GM21515 (cell line): ENCODE results near the gene COL7A1.
"Not testable (repeated sequence)": the region's sequence is repeated elsewhere in the genome, so short reads cannot be mapped to it uniquely, and the experiment has no call there.

Experiments used
- ATAC-seq: cut with Tn5 transposase; IDR thresholded peaks from one replicate; pipeline ENCODE4 v1.9.1; 2021; ENCODE audit not compliant: unreplicated experiment

COL7A1 gene

DNA sequence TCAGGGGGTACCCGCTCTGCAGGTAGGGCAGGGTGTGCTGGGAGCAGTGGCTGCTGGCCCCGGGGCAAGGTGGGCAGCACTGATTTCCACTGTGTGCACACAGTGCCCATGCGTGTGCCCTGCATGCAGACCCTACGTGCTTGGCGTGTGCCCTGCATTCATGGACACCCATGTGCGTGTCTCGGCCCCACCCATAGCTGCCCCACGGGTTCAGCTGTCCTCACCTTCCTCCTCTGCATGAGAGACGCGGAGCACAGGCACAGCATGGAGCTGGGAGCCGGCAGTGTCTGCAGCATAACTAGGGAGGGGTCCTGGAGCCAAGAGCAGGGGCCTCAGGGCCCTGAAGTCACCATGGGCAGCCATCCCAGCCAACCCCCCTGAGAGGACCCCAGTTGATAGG is 29.9 kb downstream of the COL7A1 start:
- ATAC-seq = no peak

DNA sequence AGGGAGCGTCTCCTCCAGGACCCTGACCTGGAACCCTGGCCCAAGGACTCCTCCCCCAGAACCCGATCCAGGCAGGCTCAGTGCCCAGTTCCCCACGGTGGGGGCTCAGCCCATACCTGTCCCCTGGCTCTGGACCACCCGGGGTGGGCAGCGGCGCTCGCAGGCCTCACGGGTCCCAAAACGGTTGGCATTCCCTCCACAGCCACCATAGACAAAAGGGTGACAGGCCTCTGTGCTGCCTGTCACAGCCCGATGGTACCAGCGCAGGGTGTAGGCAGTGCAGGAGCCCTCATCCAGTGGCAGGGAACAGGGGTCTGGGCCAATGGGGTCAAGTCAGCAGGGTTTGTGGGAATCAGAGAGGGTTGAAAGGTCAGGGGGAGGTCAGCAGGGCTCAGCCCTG is 30.5 kb downstream of the COL7A1 start:
- ATAC-seq = no peak

DNA sequence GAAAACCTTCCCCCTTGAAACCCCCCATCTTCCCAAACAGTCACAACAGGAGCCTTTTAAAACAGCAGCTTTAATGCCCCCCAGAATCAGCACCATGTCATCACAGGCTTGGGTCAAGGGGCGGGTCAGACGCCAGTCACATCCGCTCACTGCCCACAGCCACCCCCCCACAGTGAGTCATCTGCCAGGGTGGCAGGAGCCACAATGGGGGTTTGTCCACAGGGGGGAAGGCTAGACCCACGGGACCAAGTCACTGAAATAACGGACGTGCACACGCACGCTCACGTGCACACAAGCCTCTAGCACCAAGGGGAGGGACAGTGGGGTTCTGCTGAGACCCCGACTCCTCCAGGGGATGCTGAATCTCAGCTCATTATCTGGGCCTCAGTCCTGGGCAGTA is 31.1 kb downstream of the COL7A1 start:
- no peak for ATAC-seq

DNA sequence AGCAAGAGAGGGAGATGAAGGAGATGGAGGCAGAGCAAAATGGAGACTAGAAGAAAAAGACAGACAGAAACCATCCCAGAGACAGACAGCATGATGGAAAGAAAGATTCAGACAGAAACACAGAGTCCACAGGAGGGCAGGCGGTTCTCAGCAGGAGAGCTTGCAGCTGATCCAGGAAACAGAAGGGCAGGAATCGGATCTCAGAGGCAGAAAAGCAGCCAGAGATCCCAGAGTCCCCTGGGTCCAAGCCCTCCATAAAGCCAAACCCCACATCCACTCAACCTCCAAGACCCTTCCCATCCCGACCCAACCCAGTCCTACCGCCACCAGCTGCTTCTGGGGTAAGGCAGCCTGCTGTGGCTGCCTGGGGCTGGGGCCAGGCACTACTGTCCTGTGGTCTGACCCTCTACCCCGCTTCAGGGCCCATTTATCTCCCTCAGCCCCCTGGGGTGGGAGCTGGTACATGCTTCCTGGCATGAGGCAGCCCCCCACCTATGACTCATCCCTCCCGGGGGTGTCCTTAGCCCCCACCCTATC is 31.7 kb downstream of the COL7A1 start, which contains the start of gene UCN2:
Gene UCN2 (minus strand): TSS at position 400 of the 537 bp plus-strand sequence. CDS start 657 bp downstream, outside the sequence.
- no peak for ATAC-seq

DNA sequence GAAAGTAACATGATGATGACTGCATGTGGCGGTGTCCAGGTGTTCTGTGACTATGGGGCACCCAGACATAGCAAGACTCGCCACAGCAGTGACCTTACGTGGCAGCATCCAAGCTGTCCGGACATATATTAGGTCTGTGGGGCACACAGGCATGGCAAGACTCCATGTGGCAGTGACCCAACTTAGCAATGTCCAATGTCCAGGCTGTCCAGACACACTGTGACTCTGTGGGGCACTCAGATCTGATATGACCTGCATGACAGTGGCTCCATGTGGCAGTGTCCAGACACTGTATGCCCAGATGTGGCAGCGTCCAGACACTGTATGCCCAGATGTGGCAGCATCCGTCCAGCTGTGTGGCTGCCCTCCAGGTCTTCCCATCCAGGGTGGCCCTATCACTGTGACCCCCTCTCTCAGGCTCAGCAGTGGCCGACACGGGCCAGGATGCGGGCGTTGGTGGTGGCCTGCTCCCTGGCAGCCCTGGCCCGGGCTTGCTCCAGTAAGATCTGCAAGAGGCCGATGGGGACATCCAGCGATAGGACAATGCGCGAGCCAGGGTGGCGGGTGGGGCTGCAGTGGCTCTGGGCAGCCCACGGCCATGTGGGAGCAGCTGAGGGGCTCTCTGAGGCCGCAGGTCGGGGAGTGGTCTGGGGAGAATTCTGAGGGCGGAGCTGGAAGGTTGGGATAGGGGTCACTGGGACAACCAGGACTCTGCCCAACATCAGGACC is 32.6 kb downstream of the COL7A1 start:
- ATAC-seq = no peak

DNA sequence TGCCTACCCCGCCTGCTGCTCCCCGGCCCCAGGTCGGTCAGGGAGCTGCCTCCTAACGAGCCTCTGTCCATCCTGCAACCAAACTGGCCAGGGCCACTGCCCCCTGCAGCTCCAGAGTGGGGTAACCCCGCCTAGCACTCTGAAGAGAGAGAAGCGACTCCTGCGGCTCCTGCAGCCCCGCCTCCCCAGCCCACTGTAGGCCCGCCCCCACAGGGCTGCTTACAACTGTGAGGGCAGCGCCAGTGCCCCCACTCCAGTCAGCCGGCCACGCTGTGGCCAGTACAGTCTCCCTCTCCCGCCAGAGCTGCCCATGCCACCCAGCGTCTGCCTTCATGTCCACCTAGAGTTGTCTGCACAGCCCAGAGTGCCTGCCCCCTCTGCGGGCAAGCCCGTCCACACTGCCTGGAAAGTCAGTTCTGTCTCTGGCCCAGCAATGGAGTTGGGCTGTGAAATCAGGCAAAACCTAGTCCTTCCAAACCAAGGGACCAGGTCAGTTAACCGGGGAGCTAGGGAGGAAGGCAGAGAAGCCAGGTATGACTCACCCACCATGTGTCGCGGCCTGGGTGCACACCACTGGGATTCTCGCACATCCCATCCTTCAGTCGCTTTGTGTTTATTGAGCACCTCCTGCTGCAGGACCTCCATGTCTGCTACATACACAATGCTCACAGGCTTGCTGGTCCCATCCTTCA is 33.9 kb downstream of the COL7A1 start:
- ATAC-seq = no peak

DNA sequence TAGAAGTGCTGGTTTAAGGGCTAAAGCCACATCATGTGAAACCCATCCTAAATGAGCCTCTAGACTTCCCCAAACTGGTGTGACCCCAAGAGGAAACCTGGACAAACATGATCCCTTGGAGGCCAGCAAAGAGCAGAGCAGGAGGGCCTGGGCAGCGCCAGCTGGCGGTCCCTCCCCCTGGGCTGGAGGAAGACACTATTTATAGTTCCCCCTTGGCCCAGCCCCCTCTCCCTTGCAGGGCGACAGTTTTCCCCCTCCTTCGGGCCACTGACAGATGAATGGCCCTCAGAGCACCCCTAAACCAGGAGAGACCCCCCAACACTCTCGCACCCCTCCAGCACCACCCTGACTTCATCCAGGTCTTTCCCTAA is 34.5 kb downstream of the COL7A1 start:
- no peak for ATAC-seq

DNA sequence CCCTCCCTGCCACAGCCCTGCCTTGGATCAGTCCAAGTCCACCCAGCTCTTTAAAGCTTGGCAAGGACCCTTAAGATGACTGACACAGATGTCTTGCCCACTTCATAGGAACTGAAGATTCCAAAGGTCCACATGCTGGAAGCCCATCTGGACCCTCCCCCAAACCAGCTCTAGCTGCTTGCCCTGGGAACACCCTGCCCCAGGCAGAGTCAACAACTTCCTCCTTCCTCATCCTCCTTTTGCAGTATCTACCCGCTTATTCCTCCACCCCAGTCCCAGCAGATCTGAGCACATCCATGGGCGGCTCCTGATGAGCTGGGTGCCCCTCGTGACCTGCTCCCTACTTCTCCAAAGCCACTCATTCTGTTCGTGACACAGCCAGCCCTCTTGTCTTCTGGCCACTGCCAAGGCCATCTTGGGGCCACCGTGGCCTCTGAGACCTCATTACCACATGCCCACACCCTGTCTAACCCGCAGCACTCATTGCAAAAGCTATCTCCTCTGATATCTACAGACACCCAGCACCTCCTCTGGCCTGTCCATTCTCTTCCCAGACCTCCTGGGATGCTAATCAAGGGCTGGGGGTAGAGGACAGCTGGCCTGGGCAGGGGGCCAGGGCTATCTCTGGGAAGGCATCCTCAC is 36.5 kb downstream of the COL7A1 start:
- no peak for ATAC-seq

DNA sequence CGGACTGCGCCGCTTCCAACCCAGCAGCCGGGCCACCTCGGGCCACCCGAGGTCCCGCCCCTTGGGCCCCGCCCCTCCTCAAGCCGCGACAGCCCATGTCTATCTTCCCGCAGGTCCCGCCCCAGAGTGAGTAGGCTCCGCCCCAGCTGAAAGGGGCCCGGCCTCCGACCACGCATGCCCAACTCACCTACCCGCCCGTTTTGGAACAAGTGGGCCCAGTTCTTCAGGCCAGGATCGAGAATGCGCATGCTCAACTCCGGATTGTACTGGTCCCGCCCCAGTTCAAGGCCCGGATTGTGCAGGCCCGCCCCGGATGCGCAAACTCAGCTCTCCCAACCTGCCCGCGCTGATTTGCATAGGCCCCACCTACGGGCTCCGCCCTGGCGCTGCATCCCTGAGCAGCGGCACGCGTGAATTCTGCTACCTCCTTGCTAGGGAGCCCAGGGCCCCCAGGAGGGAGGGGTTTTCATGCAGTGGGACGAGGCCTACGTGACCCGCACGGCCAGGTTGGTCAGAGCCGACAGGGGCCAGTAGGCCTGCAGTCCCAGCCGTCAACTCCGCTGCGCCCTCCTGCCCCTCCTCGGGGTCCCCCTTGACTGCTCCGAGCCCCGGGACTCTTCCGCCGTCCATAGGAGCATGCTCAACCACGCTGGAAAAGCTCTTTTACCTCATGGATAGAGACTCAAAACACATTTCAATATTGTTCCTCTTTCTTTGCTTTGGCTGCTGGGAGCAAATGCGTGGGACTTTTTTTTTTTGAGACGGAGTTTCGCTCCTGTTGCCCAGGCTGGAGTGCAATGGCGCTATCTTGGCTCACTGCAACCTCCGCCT is 38.1 kb downstream of the COL7A1 start, which contains the start of gene PFKFB4:
Gene PFKFB4 (minus strand): TSS at position 8 of the 831 bp plus-strand sequence. CDS start 26 bp downstream, outside the sequence.
- peak; percentile 81 for ATAC-seq

DNA sequence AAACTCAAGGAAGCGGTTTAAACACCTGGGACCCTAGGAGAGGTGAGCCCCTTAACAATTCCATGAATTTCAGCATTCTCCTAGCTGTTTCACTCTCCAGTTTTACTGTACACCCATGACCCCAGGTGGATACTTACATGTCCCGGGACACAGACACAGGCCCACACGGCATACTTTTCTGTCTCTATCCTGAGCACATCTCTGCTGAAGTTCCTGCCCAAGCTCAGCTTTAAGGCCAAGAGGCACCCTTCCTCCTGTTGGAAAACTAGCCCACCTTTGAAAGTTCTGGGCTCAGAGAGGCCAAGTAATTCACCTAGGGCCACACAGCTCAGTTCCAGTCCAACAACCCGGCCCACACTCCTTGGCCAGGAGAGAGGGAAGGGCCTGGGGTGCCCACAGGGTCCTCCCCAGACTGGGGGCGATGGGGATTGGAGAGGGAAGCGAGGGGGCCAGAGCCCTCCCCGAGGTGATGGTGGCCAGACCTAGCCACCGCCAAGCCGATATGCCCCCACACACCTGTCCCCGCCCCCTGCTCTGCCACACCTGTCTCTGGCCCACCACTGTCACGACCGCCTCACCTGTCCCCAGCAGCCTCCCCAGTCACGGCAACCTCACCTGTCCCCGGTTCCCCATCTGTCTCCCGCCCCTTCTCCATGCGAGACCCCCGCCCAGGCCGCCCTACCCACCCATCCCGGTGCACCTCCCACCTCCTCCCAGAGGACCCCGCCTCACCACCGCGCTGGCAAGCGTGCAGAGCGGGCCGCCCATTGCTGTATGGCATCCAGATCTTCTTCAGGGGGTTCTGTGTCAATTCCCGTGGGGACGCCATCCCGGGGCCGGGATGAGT is 39.0 kb downstream of the COL7A1 start:
- no peak for ATAC-seq

DNA sequence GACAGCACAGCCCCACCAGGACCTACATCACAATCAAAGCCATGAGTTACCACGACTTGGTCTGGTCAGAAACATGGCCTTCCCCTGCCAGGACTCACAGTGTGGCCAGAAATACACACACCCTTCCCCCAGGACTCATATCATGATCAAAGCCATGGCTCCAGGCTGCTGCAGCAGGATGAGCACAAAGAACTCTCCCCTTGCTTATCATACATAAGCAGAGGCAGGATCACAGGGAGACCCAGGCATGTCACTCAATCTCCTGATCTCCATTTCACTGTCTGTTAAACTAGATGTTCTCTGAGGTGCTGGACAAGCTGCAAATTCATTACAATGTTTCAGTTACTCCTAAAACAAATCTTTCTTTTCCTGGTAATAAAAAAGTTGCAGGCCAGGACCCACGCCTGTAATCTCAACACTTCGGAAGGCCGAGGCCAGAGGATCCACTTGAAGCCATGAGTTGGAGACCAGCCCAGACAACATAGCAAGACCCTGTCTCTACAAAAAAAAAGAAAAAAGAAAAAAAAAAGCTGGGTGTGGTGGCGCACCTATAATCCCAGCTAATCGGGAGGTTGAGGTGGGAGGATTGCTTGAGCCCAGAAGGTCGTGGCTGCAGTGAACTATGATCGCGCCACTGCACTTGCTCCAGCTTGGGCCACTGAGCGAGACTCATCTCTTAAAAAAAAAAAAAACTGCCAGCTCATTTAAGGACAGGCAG is 39.7 kb downstream of the COL7A1 start:
- no peak for ATAC-seq

DNA sequence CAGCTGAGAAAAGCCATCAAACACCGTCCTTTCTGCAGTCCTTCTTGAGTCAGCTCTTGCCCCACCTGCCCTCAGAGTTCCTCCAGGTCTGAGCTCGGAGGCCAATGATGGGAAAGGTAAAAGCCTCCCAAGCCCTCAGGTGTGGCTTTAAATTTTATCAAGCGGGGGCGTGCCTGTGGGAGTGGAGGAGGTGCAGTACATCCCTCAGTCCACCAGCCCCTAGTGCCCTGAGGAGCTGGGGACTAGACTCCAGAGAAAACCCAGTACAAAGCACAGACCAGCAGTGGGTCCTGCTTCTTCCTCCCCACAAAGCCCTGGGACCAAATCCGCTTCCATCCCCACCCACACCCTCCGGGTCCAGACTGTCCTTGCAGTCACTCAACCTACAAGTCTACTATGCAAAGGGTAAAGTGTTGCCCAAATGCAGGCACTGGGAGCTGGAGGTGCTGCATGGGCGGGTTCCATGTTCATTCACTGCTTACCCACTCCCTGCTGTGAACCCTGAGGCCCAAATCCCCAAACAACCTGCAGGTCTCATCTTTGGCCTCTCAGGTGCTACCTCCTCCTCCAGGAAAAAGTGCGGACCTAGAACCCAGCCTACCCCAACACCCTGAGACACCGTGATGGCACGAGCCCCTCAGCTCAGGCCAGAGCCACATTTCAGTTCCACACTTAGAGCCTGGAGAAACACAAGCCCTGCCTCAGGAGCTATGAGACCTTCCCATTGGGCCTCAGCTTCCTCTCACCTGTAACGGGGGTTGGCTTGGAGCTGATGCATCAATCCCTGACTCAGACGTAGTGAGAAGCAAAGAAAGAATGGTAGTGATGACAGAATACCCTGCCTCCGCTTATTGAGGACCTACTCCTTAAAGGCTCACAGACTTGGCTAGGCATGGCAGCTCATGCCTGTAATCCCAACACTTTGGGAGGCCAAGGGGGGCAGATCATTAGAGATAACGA is 41.0 kb downstream of the COL7A1 start:
- ATAC-seq = no peak

DNA sequence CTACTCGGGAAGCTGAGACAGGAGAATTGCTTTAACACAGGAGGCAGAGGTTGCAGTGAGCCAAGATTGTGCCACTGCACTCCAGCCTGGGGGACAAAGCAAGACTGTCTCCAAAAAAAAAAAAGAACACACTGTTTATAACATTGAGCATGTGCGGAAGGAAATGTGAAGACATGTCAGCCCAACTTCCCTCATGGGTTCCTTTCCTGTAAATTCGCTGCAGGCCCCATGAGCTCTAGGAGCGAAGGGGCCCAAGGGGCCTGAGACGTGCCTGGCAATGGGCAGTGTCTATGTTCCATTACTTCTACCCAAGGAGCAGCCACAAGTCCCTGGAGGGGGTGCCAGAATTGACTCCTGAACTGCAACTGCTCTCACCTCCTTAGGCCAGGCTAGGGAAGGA is 41.8 kb downstream of the COL7A1 start:
- no peak for ATAC-seq

DNA sequence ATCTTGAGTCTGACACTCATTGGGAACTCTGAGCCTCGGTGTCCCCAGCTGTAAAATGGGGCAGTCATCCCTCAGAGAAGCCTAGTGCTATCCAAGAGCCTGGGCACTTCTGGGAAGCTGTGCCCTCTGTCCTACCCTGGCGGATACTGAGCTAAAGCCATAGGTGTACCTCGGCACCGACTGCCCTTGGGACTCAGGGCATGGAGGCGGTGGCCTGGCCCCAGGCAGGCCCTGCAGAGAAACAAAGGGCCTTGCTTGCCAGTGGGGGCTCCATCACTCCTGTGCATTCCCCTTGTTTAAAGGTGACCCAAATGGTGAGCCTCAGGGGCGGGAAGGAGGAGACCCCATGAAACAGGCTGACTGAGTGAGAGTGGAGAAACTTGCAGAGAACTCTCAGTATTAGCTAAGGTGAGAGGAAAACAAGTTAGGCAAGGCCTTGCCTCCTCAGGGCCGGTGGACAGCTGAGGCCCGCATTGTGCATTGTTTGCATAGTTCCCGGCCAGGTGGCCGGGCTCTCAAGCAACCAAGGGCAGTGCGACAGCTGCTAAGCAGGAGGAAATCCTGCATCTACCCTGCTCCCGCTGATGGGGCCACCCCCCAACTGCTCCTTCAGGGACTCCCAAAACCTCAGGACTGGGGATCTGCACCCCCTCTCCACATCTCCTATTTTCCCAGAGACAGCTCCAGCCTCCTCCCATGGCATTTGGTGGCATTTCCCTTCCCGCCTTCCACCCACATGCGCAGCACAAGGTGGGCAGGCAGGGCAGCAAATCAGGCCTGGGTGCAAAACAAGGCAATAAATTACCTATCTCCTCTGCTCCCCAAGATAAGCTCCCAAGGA is 42.8 kb downstream of the COL7A1 start:
- ATAC-seq = no peak

DNA sequence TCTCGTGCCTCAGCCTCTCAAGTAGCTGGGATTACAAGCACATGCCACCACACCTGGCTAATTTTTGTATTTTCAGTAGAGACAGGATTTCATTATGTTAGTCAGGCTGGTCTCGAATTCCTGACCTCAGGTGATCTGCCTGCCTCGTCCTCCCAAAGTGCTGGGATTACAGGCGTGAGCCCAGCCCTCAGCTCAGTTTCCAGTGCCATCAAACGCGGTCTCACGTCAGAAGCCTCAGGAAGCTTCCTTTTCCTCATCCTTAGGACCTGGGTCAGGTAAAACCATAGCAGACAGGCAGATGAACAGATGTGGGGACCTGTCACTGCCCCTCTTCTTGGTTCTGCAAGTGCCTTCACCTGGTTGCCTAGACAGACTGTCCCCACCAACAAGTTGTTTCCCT is 43.5 kb downstream of the COL7A1 start:
- ATAC-seq = not testable (repeated sequence)

DNA sequence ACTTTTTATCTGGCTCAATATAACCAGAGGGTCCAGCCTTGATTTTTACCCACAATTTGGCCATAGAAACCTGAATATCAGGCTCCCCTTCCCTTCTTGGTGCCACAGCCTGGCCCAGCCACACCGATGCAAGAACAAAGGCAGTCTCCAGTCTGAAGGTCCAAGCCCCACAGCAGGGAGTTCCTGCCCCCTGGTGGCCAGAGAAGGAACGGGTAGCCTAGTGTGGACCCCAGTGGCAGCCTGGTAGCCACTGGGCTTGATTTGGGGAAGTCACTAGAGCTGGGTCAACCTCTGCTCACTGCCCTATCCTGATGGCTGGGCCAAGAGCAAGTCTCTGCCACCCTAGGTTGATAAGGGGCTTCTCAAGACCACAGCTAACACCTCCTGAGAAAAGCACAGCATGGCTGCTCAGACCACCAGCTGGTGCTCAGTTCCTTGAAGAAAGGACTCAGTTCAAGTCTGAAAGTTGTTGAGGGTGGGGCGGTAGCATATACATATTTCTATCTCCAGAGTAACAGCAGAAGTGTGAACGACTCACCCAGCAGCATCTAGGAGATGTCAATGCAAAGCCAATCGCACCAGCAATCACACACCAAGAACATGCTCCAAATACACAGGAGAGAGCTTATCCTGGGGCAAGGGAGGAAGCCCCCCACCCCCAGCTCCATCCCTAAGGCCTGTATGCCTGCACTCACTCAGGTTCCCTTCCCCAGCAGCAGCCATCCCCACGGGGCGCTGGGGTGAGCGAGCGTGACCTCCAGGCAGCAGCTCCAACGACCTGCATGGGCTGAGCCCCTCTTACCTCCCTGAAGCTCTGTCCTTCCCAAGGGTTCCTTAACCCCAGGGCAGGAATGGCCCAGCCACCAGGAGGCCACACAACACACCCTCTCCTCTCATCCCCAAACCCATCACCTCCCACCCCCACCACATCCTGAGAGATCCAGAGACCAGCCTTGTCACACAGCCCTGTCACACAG is 46.1 kb downstream of the COL7A1 start:
- peak; percentile 58 for ATAC-seq
